ENCODE results near the gene BSCL2.
"Not testable (repeated sequence)": the region's sequence is repeated elsewhere in the genome, so short reads cannot be mapped to it uniquely, and the experiment has no call there.

BSCL2 gene

GRCh38 chr11:62707277-62707861, at the start of gene BSCL2, which contains the start of gene GNG3:
BSCL2 (minus strand) TSS chr11:62707424; CDS start chr11:62707195, 229 bp downstream.
GNG3 (plus strand) TSS chr11:62707676; CDS start chr11:62708296, 620 bp downstream.
- no peak for DNase-seq

GRCh38 chr11:62755086-62755615, 47.9 kb upstream of the BSCL2 start:
- DNase-seq: no peak

- peak; percentile 91 for DNase-seq
Observed at GRCh38 chr11:62753736-62754603, 46.7 kb upstream of the BSCL2 start, which contains the start of gene ZBTB3. ZBTB3 (minus strand) TSS chr11:62754160; CDS start chr11:62753664, 496 bp downstream.

GRCh38 chr11:62752994-62753735, 45.9 kb upstream of the BSCL2 start:
- DNase-seq: no peak

- no peak for DNase-seq
Observed at GRCh38 chr11:62752177-62752785, 45.1 kb upstream of the BSCL2 start.

GRCh38 chr11:62749931-62750330, 42.7 kb upstream of the BSCL2 start:
- not testable (repeated sequence) for DNase-seq

- DNase-seq: no peak
Observed at GRCh38 chr11:62747475-62748160, 40.4 kb upstream of the BSCL2 start.

- no peak for DNase-seq
Observed at GRCh38 chr11:62737196-62737595, 30.0 kb upstream of the BSCL2 start.

- no peak for DNase-seq
Observed at GRCh38 chr11:62732830-62733229, 25.6 kb upstream of the BSCL2 start.

GRCh38 chr11:62730076-62730475, 22.9 kb upstream of the BSCL2 start:
- DNase-seq: not testable (repeated sequence)

- peak; percentile 70 for DNase-seq
Observed at GRCh38 chr11:62728171-62728988, 21.2 kb upstream of the BSCL2 start, which contains the start of gene TTC9C. TTC9C (plus strand) TSS chr11:62728486; CDS start chr11:62728849, 363 bp downstream.

GRCh38 chr11:62727872-62728170, 20.6 kb upstream of the BSCL2 start:
- DNase-seq: peak; percentile 68

GRCh38 chr11:62727165-62727871, 20.1 kb upstream of the BSCL2 start, which contains the start of gene HNRNPUL2:
HNRNPUL2 (minus strand) TSS chr11:62727457; CDS start chr11:62727156, 301 bp downstream.
- peak; percentile 98 for DNase-seq

GRCh38 chr11:62726915-62727164, 19.6 kb upstream of the BSCL2 start:
- DNase-seq: no peak

- peak; percentile 19 for DNase-seq
Observed at GRCh38 chr11:62726156-62726914, 19.1 kb upstream of the BSCL2 start.

- DNase-seq: no peak
Observed at GRCh38 chr11:62725646-62726045, 18.4 kb upstream of the BSCL2 start.

- DNase-seq: no peak
Observed at GRCh38 chr11:62724171-62724570, 16.9 kb upstream of the BSCL2 start.

GRCh38 chr11:62721994-62722393, 14.8 kb upstream of the BSCL2 start:
- no peak for DNase-seq

- DNase-seq: no peak
Observed at GRCh38 chr11:62719302-62719978, 12.2 kb upstream of the BSCL2 start.
